ENCODE measurements around the gene CDHR2. TPM values are rescaled to one million over a fixed set of nuclear protein-coding genes. Genes with fewer than 3 reads are reported as not detected.

Gene CDHR2
- total and polyA plus RNA-seq, 2 donors (not counting 3 experiments of a cell fraction or from before 2014, with no cell fraction given), result not detected

DNA sequence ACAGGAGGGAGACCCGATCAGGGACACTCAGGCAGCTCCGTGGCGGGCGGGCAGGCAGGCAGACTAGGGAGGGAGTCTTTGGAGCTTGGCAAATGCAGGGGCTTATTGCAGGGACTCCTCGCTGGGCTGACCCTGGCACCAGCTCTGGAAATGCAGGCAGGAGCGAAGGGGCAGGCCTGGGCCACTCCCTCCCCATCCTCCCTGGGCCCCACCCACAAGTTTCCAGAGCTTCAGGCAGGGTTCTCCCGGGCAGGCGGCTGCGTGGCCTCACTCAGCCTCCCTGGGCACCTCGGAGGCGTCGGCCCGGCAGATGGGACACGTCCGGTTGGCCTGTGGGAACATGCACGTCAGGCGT is 20.4 kb upstream of the CDHR2 start:
- Histone ChIP-seq H3K4me3 (replicated peaks in 1 of 3; ENCODE audit: insufficient read depth in 1 of 3, low read depth in 1 of 3, low read length in 3 of 3) (no peak overlapping the region), H4K20me1 (replicated peaks; ENCODE audit: control insufficient read depth, extremely low read depth, insufficient read depth, low read length) (no peaks in the 10 kb centered on the region), H2AFZ (ENCODE audit: low read depth, low read length) (no peak overlapping the region), H3K27ac (ENCODE audit: insufficient read depth, low read depth, low read length) (no peak overlapping the region), H3K4me1 (ENCODE audit: control insufficient read depth, extremely low read depth, insufficient read depth, low read length) (peaks cover 8% of the 10 kb centered on the region), H3K9me1 (replicated peaks; ENCODE audit: control insufficient read depth, extremely low read depth, insufficient read depth, low read length) (no peaks in the 10 kb centered on the region), H3K79me2 (ENCODE audit: control insufficient read depth, insufficient read depth, low read length) (peaks cover 7% of the 10 kb centered on the region), H3K4me2 (ENCODE audit: insufficient read depth, low read length) (no peak overlapping the region), H3K9me3 (replicated peaks; ENCODE audit: control insufficient read depth, insufficient read depth, low read length) (no peaks in the 10 kb centered on the region), H3K27me3 (ENCODE audit: control insufficient read depth in 2 of 2, insufficient read depth in 2 of 2, low read length in 2 of 2) (no peaks in the 10 kb centered on the region), H3K9ac (replicated peaks; ENCODE audit: extremely low read depth, insufficient read depth, low read length) (no peak overlapping the region), H3K36me3 (ENCODE audit: control insufficient read depth in 2 of 2, extremely low read depth in 1 of 2, insufficient read depth in 2 of 2, low read length in 2 of 2) (peaks cover 9 to 42% of the 10 kb centered on the region in 2 experiments)
- ChIA-PET CTCF (no interaction called here), POLR2A (no interaction called here)
- dilution Hi-C loops (cut with MboI; ENCODE audit: extremely low pct_ligation_motif_present, low sequenced_read_pairs) (no loop called here), intact Hi-C loops (cut with micrococcal nuclease) (no loop called here)
- no peak for TF ChIP-seq MYC (IDR thresholded peaks at IDR 0.05; ENCODE audit: low read depth, low read length)
- TF ChIP-seq, protein P1, sequence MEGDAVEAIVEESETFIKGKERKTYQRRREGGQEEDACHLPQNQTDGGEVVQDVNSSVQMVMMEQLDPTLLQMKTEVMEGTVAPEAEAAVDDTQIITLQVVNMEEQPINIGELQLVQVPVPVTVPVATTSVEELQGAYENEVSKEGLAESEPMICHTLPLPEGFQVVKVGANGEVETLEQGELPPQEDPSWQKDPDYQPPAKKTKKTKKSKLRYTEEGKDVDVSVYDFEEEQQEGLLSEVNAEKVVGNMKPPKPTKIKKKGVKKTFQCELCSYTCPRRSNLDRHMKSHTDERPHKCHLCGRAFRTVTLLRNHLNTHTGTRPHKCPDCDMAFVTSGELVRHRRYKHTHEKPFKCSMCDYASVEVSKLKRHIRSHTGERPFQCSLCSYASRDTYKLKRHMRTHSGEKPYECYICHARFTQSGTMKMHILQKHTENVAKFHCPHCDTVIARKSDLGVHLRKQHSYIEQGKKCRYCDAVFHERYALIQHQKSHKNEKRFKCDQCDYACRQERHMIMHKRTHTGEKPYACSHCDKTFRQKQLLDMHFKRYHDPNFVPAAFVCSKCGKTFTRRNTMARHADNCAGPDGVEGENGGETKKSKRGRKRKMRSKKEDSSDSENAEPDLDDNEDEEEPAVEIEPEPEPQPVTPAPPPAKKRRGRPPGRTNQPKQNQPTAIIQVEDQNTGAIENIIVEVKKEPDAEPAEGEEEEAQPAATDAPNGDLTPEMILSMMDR (IDR thresholded peaks at IDR 0.05; ENCODE audit: extremely low read depth in 1 of 2, insufficient read depth in 1 of 2, low read depth in 1 of 2, low read length in 2 of 2), result no peak
- TF ChIP-seq POLR2A (IDR thresholded peaks at IDR 0.05; ENCODE audit: low read depth, low read length), result no peak
- no peak for TF ChIP-seq GATA2 (IDR thresholded peaks at IDR 0.05; ENCODE audit: insufficient read depth, insufficient read length, low read depth, low read length)
- no peak for TF ChIP-seq POLR2AphosphoS5 (IDR thresholded peaks at IDR 0.05; ENCODE audit: insufficient read depth, low read depth, low read length)
- TF ChIP-seq FOS (IDR thresholded peaks at IDR 0.05; ENCODE audit: borderline replicate concordance, insufficient read depth, low read length), result no peak
- no peak for TF ChIP-seq JUN (IDR thresholded peaks at IDR 0.05; ENCODE audit: borderline replicate concordance, insufficient read depth, insufficient read length, low read depth)
- TF ChIP-seq EZH2 (IDR thresholded peaks at IDR 0.05; ENCODE audit: borderline replicate concordance, low read depth, low read length, severe bottlenecking), result no peak
- TF ChIP-seq, protein P2, sequence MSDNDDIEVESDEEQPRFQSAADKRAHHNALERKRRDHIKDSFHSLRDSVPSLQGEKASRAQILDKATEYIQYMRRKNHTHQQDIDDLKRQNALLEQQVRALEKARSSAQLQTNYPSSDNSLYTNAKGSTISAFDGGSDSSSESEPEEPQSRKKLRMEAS (IDR thresholded peaks at IDR 0.05; ENCODE audit: insufficient read depth, insufficient read length), result no peak
- no peak for DNase-seq (ENCODE audit: low read depth, low spot score)
- BruUV-seq (replicated peaks), result no TSS peak
- FAIRE-seq, result no peak

Measured in endothelial cell of umbilical vein (primary cell).